LNCAP (cell line): ENCODE data around the gene ABHD2.

ENCODE experiments used
- TF ChIP-seq, protein P1 (sequence below): fragments of 450-650 bp; IDR thresholded peaks from 2 replicates; pipeline ENCODE4 v1.5.1; 2017; ENCODE audit warnings: mild to moderate bottlenecking

Gene ABHD2

DNA sequence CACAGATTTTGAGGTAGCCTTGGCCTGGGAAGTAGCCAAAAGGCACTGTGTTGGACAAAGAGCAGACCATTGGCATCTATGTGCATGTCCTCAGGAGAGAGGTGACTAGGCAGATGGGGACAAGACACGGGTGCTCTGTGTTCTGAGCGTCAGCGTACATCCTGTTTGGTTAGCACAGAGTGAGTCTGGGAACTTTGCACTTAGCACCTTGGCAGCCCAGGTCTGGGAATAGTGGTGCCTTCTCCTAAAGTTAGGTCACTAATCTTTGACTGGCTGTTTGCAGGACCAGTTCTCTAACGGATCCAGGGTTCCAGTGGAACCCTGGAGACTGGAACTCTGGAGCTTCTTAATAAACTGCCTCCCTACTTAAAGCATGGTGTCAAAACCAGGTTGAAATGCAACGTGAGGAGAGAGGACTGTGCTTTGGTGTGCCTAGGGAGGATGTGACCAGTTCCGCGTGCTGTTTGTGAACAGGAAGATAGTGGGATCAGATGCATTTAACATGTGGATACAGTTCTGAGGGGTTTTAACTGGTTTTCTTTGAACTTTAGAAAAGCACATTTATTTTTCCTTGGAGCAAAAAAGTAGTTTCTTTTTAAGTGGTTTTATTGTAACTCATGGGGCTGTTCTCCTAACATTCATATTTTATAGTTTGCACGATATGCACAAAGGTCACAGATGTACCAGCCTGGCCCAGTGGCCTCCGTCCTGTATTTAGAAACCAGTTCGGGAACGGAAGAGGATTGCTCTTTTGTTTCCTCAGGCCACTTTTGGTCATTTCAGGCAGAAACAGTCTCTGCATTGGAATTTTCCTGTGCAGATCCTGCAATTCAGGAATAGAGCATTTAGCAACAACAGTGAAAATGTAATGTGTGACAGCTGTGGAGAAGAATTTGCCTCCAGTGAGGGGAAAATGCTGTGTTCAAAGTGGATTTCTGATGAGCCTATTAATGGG is 48.8 kb downstream of the ABHD2 start:
- TF ChIP-seq, protein P1, sequence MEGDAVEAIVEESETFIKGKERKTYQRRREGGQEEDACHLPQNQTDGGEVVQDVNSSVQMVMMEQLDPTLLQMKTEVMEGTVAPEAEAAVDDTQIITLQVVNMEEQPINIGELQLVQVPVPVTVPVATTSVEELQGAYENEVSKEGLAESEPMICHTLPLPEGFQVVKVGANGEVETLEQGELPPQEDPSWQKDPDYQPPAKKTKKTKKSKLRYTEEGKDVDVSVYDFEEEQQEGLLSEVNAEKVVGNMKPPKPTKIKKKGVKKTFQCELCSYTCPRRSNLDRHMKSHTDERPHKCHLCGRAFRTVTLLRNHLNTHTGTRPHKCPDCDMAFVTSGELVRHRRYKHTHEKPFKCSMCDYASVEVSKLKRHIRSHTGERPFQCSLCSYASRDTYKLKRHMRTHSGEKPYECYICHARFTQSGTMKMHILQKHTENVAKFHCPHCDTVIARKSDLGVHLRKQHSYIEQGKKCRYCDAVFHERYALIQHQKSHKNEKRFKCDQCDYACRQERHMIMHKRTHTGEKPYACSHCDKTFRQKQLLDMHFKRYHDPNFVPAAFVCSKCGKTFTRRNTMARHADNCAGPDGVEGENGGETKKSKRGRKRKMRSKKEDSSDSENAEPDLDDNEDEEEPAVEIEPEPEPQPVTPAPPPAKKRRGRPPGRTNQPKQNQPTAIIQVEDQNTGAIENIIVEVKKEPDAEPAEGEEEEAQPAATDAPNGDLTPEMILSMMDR: no peak

DNA sequence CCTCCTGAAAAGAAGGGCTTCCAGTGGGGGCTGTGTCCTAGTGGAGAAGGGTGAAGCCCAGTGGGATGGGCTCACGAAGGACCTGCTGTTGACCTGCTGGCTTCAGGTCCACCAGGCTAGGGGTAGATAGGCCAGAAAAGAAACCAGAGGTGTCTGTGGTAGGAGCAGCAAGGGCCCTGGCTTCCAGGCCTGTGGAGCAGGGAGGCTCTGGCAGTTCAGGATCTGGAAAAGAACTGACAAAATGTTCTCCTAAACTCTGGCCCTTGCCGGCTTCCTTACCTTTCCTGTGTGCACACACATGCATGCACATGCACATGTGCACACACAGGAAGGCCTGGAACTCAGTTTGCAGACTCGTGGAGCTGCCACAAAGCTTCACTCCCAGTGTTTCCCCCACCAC is 49.7 kb downstream of the ABHD2 start:
- TF ChIP-seq, protein P1: no peak

DNA sequence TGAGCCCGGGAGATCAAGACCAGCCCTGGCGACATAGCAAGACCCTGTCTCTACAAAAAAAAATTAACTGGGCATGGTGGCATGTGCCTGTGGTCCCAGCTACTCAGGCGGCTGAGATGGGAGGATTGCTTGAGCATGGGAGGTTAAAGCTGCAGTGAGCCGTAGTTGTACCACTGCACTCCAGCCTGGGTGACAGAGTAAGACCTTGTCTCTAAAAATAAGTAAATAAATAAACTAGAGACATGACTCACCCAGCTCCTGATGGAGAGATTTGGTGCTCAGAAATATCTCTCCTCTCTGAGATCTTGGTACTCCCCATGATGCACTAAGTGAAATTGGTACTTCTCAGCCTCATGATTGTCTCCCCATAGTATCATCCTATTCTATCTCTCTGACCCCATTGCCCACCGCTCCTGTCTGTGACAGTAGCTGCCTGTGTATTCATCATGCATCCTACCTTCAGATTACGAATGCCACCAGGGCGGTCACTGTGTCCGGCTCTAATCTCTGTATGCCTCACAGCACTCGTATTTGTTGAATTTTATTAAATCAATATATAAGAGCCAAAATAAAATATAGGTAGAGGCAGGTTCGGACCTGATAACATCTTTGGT is 50.9 kb downstream of the ABHD2 start:
- TF ChIP-seq, protein P1: no peak

DNA sequence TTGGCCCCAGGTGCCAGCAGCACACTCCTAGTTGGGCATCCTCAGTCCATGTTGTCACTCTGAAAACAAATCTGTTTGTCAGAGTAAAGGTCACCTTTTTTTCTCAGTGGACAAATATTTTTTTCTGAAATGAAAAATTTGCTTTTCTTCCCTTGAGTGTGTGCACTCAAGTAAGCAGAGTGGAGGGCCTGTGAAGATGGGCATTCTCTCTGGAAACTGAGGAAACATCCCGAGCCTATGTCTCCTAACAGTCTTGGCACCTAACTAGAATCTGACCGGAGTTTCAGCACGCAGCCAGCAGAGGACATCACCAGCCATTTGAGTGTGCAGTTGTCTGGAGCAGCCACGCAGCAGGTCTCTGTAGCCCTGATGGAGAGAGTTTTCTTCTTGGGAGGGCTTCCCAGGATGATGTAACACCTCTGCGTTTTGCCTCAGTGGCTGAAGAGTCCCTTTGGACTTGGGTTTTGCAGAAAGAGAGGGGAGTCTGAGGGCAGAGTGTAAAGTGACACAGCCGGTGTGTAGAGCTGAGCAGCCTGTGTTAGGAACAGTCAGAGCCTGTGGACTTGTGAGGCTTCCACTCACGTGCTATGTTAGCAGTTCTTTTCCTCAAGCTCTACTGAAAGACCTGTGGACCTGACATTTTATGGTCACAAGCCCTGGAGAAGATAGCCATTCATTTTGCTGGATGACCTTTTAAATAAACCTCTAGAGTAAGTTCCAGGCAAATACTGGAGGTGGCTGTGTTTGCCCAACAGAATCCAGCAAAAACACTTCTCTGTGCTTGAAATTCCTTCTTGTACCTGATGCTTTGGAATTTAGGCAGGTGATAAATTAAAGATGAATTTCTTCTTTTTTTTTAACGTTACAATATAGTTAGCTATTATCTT is 51.6 kb downstream of the ABHD2 start:
- TF ChIP-seq, protein P1: peak; percentile 33; the same call in 1 of the 2 replicates

DNA sequence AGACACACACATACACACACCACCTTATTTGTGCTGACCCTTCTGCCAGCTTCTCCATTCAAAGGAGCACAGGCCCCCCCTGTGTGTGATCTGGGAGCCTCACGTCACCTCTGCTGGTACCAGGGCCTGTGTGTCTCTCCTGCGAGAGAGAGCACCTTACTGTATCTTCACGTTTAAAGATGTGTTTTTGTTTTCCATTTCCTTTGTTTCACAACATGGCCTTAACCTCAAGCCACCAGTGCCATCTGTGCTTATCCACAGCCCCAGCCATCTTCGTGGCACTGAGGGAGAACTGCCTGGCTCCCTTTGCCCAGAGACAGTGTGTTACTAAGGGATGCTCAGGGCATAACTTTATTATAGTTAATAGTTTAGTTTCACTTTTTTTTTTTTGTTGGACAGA is 52.3 kb downstream of the ABHD2 start:
- TF ChIP-seq, protein P1: no peak

DNA sequence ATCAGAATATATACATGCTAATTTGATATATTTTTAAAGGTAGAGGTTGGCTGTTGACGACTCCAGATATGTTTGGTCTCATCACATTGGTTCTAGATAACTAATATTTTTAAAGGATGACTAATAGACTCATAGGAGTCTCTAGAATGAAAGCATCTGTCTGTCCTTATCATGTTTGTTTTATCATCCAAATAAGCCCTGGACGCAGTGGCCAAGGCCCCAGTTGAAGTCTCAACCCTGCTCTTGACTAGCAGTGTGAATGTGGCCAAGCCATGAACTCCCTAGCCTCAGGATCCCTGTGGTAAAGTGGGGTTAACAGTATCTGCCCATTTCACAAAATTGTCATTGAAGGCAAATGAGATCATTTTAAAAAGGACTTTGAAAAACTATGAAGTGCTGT is 53.6 kb downstream of the ABHD2 start:
- TF ChIP-seq, protein P1: no peak

DNA sequence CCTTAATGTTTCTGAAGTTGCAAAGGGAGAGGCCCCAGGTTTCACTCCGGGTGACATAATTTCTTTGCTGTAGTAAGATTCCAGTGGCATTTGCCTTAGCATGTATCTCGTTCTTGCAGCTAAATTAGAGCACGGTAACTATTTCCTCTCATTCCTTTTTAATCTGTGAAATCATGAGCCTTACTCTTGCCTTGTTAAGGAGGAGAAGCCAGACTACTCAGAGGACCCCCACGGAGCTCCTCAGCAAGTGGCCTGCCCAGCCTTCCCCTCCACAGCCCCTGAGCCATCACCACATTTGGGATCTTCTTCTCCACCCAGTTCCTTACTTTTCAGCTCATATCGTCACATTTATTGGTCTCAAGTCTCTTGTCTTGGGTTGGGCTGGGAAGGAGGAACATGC is 54.2 kb downstream of the ABHD2 start:
- TF ChIP-seq, protein P1: no peak
